Activated B cell treated with CpG ODN at 0.5 μM for 24 hours (primary cell): ENCODE results near the gene NKAIN2. TPM values are rescaled to one million over a fixed set of nuclear protein-coding genes. Genes with fewer than 3 reads are reported as not detected.

Experiments
- ATAC-seq: fragments of 200-7000 bp; cut with Tn5 transposase; one replicate; pipeline ENCODE4 v1.10.0; 2021; ENCODE audit warnings: low read depth, mild to moderate bottlenecking, moderate library complexity
- CTCF ChIA-PET: fragments of 350-600 bp; sonication (Branson Sonifier 250); formaldehyde crosslinking; loops from one replicate; lab custom pipeline; 2021; ENCODE audit warnings: antibody characterized with exemption; lab: Charles Lee
- POLR2A ChIA-PET: fragments of 350-600 bp; sonication (Branson Sonifier 250); formaldehyde crosslinking; loops from one replicate; lab custom pipeline; 2021; ENCODE audit warnings: antibody characterized with exemption; lab: Charles Lee
- DNase-seq: peaks from one replicate; pipeline ENCODE4 v3.0.0; 2022
- H3K27ac Mint-ChIP-seq: one replicate; pipeline ENCODE4 v1.8.0; 2020; ENCODE audit warnings: mixed read lengths
- H3K27me3 Mint-ChIP-seq: one replicate; pipeline ENCODE4 v1.8.0; 2021; ENCODE audit warnings: mixed read lengths
- H3K36me3 Mint-ChIP-seq: one replicate; pipeline ENCODE4 v1.8.0; 2021; ENCODE audit warnings: low read depth, mixed read lengths
- H3K4me1 Mint-ChIP-seq: one replicate; pipeline ENCODE4 v1.8.0; 2021; ENCODE audit warnings: mixed read lengths
- H3K4me3 Mint-ChIP-seq: one replicate; pipeline ENCODE4 v1.8.0; 2020; ENCODE audit warnings: mild to moderate bottlenecking, mixed read lengths
- H3K9me3 Mint-ChIP-seq: one replicate; pipeline ENCODE4 v1.8.0; 2020; ENCODE audit warnings: mixed read lengths
- intact Hi-C: fragments of 100-400 bp; cut with micrococcal nuclease; formaldehyde crosslinking; loops from one replicate; pipeline ENCODE4 v1.15.1; 2024
- total RNA-seq: library from RNA; stranded (reverse); gene quantifications from 2 replicates; pipeline ENCODE4 v1.2.3, GENCODE V29; 2022
- TF ChIP-seq, protein P1 (sequence below): fragments of 200-600 bp; IDR thresholded peaks from one replicate; pipeline ENCODE4 v1.8.0; 2022; ENCODE audit warnings: antibody characterized with exemption, mild to moderate bottlenecking

Gene NKAIN2
- total RNA-seq, 1 donor from 2014 or later, result not detected

- ChIA-PET POLR2A (no interaction called here), CTCF (no interaction called here)
- Mint-ChIP-seq H3K4me3 (no peak overlapping the region), H3K9me3 (no peaks in the 10 kb centered on the region), H3K36me3 (no peaks in the 10 kb centered on the region), H3K27ac (no peak overlapping the region), H3K27me3 (no peaks in the 10 kb centered on the region), H3K4me1 (no peaks in the 10 kb centered on the region)
- TF ChIP-seq, protein P1, sequence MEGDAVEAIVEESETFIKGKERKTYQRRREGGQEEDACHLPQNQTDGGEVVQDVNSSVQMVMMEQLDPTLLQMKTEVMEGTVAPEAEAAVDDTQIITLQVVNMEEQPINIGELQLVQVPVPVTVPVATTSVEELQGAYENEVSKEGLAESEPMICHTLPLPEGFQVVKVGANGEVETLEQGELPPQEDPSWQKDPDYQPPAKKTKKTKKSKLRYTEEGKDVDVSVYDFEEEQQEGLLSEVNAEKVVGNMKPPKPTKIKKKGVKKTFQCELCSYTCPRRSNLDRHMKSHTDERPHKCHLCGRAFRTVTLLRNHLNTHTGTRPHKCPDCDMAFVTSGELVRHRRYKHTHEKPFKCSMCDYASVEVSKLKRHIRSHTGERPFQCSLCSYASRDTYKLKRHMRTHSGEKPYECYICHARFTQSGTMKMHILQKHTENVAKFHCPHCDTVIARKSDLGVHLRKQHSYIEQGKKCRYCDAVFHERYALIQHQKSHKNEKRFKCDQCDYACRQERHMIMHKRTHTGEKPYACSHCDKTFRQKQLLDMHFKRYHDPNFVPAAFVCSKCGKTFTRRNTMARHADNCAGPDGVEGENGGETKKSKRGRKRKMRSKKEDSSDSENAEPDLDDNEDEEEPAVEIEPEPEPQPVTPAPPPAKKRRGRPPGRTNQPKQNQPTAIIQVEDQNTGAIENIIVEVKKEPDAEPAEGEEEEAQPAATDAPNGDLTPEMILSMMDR, result no peak
- ATAC-seq, result no peak
- intact Hi-C loops, result no loop called here
- no peak for DNase-seq
These were observed 65.7 kb downstream of the NKAIN2 start for GRCh38 chr6:123869334-123869733.

- Mint-ChIP-seq H3K36me3 (no peaks in the 10 kb centered on the region), H3K9me3 (peaks cover 3% of the 10 kb centered on the region), H3K27ac (no peak overlapping the region), H3K4me1 (no peaks in the 10 kb centered on the region), H3K27me3 (no peaks in the 10 kb centered on the region), H3K4me3 (no peak overlapping the region)
- ChIA-PET POLR2A (no interaction called here), CTCF (no interaction called here)
- ATAC-seq, result no peak
- intact Hi-C loops, result no loop called here
- TF ChIP-seq, protein P1, result no peak
- DNase-seq, result no peak
These were observed 70.3 kb downstream of the NKAIN2 start for GRCh38 chr6:123873974-123874373.

GRCh38 chr6:123875784-123876183 lies 72.1 kb downstream of the NKAIN2 start:
- Mint-ChIP-seq H3K4me3 (no peak overlapping the region), H3K9me3 (peaks cover 3% of the 10 kb centered on the region), H3K27ac (no peak overlapping the region), H3K27me3 (no peaks in the 10 kb centered on the region), H3K4me1 (no peaks in the 10 kb centered on the region), H3K36me3 (no peaks in the 10 kb centered on the region)
- DNase-seq (no peak), ATAC-seq (no peak)
- ChIA-PET CTCF (no interaction called here), POLR2A (no interaction called here)
- TF ChIP-seq, protein P1, result no peak
- intact Hi-C loops, result no loop called here

- POLR2A ChIA-PET, result no interaction called here
- peaks cover 7% of the 10 kb centered on the region for H3K9me3 Mint-ChIP-seq
- no peak overlapping the region for H3K4me3 Mint-ChIP-seq
- H3K4me1 Mint-ChIP-seq, result no peaks in the 10 kb centered on the region
- no peaks in the 10 kb centered on the region for H3K27me3 Mint-ChIP-seq
- TF ChIP-seq, protein P1, result no peak
- intact Hi-C loops, result no loop called here
- no peaks in the 10 kb centered on the region for H3K36me3 Mint-ChIP-seq
- no peak overlapping the region for H3K27ac Mint-ChIP-seq
- CTCF ChIA-PET, result no interaction called here
- ATAC-seq, result no peak
- DNase-seq, result no peak
These were observed 76.1 kb downstream of the NKAIN2 start for GRCh38 chr6:123879749-123880148.

DNA sequence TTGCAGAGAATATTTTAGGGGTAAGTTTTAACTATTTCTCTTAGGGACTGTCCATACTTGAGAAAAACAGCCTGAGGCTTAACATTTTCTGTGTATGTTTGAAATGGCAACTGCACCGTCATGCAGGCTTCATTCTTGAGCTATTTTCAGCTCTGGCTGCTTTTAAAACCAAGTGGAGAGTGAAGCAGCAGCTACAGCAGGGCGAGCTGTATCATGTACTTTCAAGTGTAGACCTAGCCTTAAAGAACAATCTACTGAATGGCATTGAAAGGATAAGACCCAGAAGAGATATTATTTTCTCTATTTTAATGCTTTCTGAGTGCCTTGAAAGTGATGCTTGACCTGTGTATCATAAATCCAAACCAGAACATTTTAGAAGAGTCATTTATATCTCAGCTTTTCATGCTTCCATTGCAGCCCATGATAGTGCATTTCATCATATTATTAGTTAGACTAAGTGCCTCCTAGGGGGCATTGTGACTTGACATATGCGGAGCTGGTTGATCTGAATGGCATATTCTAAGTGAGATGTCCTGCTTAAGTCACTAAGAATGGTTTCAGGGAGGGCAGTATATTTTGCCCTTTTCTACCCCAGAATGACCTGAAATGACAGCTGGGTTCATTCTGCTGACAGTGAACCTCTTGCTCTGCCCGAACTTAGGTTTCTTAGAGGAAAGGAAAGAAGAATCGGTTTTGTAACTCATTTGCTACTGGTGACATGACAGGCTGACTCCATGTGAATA lies 85.3 kb downstream of the NKAIN2 start:
- H3K4me1 Mint-ChIP-seq, result no peaks in the 10 kb centered on the region
- no peak overlapping the region for H3K4me3 Mint-ChIP-seq
- H3K9me3 Mint-ChIP-seq, result peaks cover 3% of the 10 kb centered on the region
- ATAC-seq (no peak), DNase-seq (no peak)
- no peaks in the 10 kb centered on the region for H3K36me3 Mint-ChIP-seq
- intact Hi-C loops, result no loop called here
- ChIA-PET POLR2A (no interaction called here), CTCF (no interaction called here)
- H3K27me3 Mint-ChIP-seq, result no peaks in the 10 kb centered on the region
- TF ChIP-seq, protein P1, result no peak
- H3K27ac Mint-ChIP-seq, result no peak overlapping the region
